HG03432 (cell line): ENCODE results near the gene FEZF1.

ENCODE experiments used
- ATAC-seq: cut with Tn5 transposase; IDR thresholded peaks from one replicate; pipeline ENCODE4 v1.9.1; 2021; ENCODE audit warnings: mild to moderate bottlenecking, moderate library complexity; ENCODE audit not compliant: unreplicated experiment

Gene FEZF1

GRCh38 chr7:122304319-122304975 is at the start of gene FEZF1:
TSS of gene FEZF1 (minus strand) at chr7:122304750. CDS start at chr7:122304437, 313 bp downstream.
- ATAC-seq: no peak

DNA sequence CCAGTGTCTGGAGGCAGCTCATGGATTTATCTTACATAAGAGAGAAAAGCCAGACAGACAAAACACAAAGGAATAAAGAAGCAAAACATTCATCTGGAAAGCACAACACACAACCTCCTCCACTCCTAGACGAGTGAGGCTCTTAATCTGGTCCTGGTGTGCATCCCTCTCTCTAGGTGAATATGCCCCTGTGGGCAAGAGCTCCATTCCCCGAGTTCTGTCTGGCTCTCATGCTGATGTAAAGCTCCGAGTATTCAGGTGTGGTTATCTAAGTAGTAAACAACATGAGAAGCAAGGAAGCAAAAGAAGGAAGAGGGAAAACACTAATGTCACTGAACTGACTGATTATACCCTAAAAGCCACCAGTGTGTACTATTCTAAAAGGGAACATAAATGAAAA is 47.9 kb upstream of the FEZF1 start:
- ATAC-seq: no peak

- no peak for ATAC-seq
Observed at GRCh38 chr7:122350701-122351100, 46.2 kb upstream of the FEZF1 start.

- ATAC-seq: no peak
Observed at GRCh38 chr7:122344303-122344620, 39.7 kb upstream of the FEZF1 start.

DNA sequence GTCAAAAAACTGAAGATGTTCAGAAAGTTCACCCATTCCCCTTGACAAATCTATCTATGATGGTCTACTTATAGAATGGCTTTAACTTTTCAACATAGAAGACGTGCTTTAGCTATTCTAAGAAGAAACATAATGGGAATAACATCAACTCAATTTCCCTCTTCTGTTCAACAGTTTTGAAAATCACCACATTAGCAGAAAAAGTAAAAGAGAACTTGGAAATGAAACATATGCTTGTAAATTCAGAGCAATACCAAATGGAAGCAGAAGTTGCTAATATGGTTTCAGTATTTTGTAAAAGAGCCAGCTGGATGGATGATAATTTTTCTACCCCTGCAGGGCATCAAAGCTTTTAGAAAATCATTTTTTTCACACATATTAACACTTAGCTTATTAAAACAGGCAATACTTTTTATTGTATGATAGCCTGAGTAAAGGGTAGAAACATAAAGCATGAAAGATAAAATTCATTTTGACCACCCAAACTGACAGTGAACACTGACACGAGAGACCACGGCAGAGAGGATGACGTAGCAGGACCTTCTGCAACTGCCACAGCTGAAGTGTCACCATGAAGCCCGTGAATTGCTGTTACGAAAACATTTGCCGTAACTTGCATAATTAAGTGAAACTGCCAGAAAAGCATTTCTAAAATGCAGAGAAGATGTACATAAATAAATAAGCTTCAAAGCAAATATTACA is 39.2 kb upstream of the FEZF1 start:
- ATAC-seq: no peak

DNA sequence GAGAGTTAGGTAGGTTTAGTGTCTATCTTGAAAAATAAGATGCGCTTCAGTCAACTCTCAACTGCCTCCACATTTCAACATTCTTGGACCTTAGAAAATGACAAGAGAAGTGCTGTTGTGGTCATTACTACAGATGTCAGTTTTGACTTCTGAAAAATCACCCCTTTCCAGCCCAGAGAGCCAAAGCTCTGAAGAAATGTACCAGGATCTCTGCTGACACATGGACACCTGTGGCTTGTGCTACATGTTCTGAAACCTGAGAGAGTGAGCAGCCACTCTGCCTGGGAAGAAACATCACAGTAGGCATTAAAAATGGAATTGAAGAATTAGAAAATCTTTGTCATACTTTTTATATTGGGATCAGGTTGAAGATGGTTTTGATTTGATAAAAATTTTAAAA is 35.9 kb upstream of the FEZF1 start:
- no peak for ATAC-seq

DNA sequence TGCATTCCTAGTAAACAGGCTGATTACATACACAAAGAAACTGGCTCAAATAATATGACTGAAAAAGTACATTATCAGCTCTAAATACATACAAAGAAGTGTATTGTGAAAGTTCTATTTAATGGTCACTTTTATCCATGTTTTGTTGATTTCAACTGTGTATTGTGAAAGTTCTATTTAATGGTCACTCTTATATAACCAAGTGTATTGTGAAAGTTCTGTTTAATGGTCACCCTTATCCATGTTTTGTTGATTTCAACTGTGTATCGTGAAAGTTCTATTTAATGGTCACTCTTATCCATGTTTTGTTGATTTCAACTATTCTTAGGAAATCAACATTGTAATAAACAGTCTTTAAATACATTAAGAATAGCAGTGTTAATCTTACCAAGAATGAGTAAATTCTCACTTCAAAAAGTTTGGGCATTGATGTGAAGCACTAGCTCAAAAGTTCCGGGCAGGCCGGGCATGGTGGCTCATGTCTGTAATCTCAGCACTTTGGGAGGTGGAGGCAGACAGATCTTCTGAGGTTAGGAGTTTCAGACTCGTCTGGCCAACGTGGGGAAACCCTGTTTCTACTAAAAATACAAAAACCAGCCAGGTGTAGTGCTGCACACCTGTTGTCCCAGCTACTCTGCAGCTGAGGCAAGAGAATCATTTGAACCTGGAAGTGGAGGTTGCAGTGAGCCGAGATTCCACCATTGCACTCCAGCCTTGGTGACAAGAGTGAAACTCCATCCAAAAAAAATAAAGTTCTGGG is 34.8 kb upstream of the FEZF1 start:
- no peak for ATAC-seq

GRCh38 chr7:122337011-122337410 is 32.5 kb upstream of the FEZF1 start:
- no peak for ATAC-seq

DNA sequence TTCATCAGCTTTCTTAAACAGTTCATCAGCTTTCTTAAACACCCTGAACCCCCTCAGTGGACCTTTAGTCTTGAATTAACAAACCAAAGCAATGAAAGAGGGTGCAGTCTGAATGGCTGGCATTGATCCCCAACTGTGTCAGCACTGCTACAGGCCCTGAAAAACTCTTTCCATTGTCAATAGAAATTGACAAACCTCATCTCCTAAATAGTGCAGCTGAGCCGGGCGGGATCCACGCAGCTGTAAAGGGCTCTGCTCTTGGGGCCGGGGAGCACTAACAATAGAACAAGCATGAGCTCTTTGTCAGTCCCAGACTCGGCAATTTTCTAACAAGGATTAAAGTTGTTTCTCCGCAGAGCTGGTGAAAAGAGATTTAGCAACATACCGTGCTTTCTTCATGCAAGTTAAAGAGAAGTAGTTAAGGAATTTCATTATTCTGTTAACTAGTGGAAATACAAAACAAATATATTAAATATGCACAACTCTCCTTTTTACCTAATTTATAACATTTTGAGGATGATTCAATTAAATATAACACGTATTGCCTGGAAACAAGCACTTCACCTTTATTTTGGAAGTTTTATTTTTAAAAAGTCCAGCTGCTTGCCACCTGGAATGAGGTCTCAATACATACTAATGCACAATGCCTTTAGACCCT is 24.7 kb upstream of the FEZF1 start:
- ATAC-seq: no peak

DNA sequence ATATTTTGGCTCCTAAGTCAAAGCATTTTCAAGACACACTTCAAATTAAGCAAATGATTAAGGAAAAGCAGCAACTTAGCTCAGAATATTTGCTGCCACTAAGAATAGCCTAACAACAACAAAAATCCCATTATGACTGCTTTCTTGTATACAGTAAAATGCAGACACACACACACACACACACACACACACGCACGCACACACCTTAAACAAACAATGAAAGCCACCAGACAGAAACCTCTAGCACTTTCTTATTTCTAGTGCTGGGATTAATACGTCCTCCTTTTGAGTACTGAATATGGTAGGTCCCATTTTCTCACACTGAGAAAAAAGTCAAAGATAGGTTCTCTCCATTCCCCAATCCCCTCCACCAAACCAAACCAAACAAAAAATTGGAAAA is 23.4 kb upstream of the FEZF1 start:
- no peak for ATAC-seq

- ATAC-seq: no peak
Observed at GRCh38 chr7:122316467-122317388, 12.2 kb upstream of the FEZF1 start.

DNA sequence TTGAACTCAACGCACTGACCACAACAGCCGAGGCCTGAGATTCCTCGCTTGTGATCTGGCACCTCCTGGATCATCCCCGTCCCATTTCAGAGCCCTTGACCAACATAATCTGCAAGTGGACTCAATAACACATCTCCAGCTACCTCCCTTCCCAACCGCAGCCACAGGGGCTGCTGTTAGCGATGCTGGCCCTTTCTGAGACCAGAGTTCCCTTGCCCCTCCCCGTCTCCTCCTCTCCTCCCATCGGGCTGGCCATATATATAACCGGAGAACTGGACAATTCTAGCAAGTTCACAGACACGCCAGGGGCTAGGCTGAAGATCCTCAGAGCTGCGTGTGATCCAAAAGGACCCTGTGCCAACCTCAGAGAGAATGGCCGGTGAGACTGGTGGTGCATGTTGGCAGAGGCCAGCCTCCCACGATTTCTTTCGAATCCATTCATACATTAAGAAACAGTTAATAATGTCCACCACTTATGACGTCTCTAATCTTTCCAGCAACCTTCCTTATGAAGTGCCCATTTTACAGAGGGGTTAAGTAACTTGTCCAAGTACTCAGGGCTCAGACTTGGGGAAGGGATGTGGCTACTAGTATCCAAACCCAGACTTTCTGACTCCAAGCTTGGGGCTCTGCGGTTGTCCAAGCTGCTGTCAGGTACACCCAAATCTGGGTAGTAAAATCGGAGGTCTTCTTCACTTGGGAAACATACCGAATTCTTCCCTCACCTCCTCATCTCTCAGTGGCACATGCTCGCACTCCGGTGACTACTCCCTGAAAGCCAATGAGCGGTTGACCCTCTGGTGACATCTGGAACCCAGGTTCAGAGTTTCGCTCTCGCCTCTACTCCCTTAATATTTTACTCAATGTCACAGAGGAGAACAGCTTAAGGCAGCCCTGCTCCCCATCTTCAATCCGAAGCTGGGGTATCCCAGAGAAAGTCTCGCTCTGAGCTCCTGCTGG is 11.2 kb upstream of the FEZF1 start:
- ATAC-seq: no peak

- no peak for ATAC-seq
Observed at GRCh38 chr7:122314284-122314683, 9.7 kb upstream of the FEZF1 start.

GRCh38 chr7:122312789-122313188 is 8.2 kb upstream of the FEZF1 start:
- ATAC-seq: no peak

DNA sequence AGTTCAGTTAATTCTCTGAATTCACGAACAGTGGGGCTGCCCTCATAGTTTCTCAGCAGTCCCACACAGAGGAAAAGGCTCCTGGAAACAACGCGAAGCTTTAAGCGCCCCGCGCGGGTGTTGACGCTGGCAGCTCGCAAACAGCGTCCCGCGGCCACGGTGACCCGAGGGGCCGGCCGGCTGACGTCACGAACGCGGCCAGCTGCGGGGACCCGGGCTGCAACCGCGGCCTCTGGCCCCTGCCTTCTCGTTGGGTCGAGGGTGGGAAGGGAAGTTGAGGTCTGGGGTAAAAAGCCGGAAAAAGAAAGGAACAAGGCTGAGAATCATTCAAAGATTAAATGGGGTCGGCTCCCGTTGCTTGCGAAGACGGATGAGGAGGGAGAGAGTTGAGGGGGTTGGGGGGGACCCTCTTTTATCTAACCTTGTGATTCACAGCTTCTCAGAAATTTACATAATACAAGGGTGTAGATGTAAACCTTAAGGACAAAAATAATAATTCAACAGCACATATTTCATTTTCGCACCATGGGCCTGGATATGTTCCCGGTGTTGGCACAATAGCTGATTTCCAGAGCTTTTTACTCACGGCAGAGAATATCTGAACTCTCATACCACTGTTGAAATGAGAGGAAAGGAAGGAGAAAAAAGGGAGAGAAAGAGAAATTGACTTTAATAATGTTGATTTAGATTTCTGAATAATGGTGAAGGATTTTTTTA is 7.3 kb upstream of the FEZF1 start:
- ATAC-seq: no peak

DNA sequence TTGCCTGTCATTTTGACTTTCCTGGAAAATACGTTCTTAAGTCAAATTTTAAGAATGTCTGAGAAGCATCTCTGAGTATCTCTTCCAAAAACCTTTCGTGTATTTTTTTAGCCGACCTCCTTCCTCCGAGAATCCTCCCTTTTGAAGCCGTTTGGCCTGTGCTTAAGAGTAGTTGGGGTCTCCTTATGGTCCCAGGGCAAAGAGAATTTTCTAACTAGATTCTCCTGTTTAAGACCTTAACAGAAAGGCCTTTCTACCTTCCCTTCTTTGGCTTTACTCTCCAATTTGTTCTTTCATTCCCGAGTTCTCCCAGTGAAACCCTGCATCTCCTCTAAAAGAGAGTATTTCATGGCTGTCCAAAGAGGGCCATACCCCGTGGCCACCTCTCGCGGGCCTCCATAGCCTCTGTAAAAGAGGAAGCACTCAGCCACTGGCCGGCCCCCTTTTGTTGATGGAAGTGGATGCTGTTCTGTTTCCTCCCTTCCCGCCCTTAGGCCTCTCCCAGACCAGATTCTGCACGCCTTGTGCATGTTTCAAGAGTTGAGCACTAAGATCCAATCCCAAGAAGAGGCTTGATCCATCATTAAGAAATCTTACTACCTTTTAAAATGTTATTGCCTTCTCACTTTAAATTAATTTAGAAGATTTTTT is 6.6 kb upstream of the FEZF1 start:
- no peak for ATAC-seq

GRCh38 chr7:122310119-122311021 is 5.8 kb upstream of the FEZF1 start:
- ATAC-seq: peak; percentile 65
